Measurements from ENCODE around the gene IP6K2.

The IP6K2 gene

GRCh38 chr3:48674505-48674904 is 42.5 kb downstream of the IP6K2 start:
- no peak for DNase-seq (ENCODE audit: low read depth in 4 of 4, low spot score in 1 of 4)

- no peak for DNase-seq (ENCODE audit: low read depth in 4 of 4, low spot score in 1 of 4)
Measured at GRCh38 chr3:48672522-48672921, 44.5 kb downstream of the IP6K2 start.

GRCh38 chr3:48664929-48665328 is 52.1 kb downstream of the IP6K2 start:
- DNase-seq (ENCODE audit: low read depth in 4 of 4, low spot score in 1 of 4): no peak

GRCh38 chr3:48664313-48664644 is 52.7 kb downstream of the IP6K2 start:
- no peak for DNase-seq (ENCODE audit: low read depth in 4 of 4, low spot score in 1 of 4)

- peak; percentile 60 to 90 (median 67) for DNase-seq (ENCODE audit: low read depth in 4 of 4, low spot score in 1 of 4)
Measured at GRCh38 chr3:48663489-48664312, 53.3 kb downstream of the IP6K2 start.

- peak in 1 of 4 experiments; percentile 47 for DNase-seq (ENCODE audit: low read depth in 4 of 4, low spot score in 1 of 4)
Measured at GRCh38 chr3:48662753-48663488, 54.1 kb downstream of the IP6K2 start, which contains the start of gene CELSR3. CELSR3 (minus strand) TSS chr3:48662886; CDS start chr3:48662634, 252 bp downstream.

- DNase-seq (ENCODE audit: low read depth in 4 of 4, low spot score in 1 of 4): no peak
Measured at GRCh38 chr3:48662145-48662752, 54.8 kb downstream of the IP6K2 start.

- DNase-seq (ENCODE audit: low read depth in 4 of 4, low spot score in 1 of 4): peak; percentile 52 to 69 (median 60)
Measured at GRCh38 chr3:48661501-48662144, 55.4 kb downstream of the IP6K2 start.

GRCh38 chr3:48660800-48661400 is 56.1 kb downstream of the IP6K2 start:
- DNase-seq (ENCODE audit: low read depth in 4 of 4, low spot score in 1 of 4): no peak

GRCh38 chr3:48656841-48657281 is 60.2 kb downstream of the IP6K2 start:
- peak in 1 of 4 experiments; percentile 21 for DNase-seq (ENCODE audit: low read depth in 4 of 4, low spot score in 1 of 4)

GRCh38 chr3:48656061-48656840 is 60.8 kb downstream of the IP6K2 start:
- peak; percentile 53 to 78 (median 68) for DNase-seq (ENCODE audit: low read depth in 4 of 4, low spot score in 1 of 4)

- DNase-seq (ENCODE audit: low read depth in 4 of 4, low spot score in 1 of 4): peak in 1 of 4 experiments; percentile 36
Measured at GRCh38 chr3:48655606-48656005, 61.4 kb downstream of the IP6K2 start.

GRCh38 chr3:48655063-48655462 is 62.0 kb downstream of the IP6K2 start:
- DNase-seq (ENCODE audit: low read depth in 4 of 4, low spot score in 1 of 4): no peak

- no peak for DNase-seq (ENCODE audit: low read depth in 4 of 4, low spot score in 1 of 4)
Measured at GRCh38 chr3:48652923-48653715, 63.9 kb downstream of the IP6K2 start.

- DNase-seq (ENCODE audit: low read depth in 4 of 4, low spot score in 1 of 4): no peak
Measured at GRCh38 chr3:48651771-48652170, 65.2 kb downstream of the IP6K2 start.

GRCh38 chr3:48650723-48651122 is 66.3 kb downstream of the IP6K2 start:
- no peak for DNase-seq (ENCODE audit: low read depth in 4 of 4, low spot score in 1 of 4)

GRCh38 chr3:48648188-48648850 is 68.7 kb downstream of the IP6K2 start:
- no peak for DNase-seq (ENCODE audit: low read depth in 4 of 4, low spot score in 1 of 4)

GRCh38 chr3:48647714-48648113 is 69.3 kb downstream of the IP6K2 start:
- DNase-seq (ENCODE audit: low read depth in 4 of 4, low spot score in 1 of 4): no peak

Data from stimulated activated CD4-positive, alpha-beta T cell treated with anti-CD3 and anti-CD28 coated beads, Interleukin-1b, Interleukin-23, amount 100 ng/mL, for 24 hours (primary cell).